Endothelial cell of umbilical vein (primary cell): ENCODE results near the gene ALPK1. TPM values are rescaled to one million over a fixed set of nuclear protein-coding genes. Genes with fewer than 3 reads are reported as not detected.

Source experiments
- BruUV-seq: library from RNA; stranded (reverse); fragments of 400-500 nt; replicated peaks from 2 replicates; lab custom pipeline; 2021; lab: Mats Ljungman, UMichigan
- CTCF ChIA-PET: fragments of 300-600, 350-600 bp; sonication (Branson Sonifier 250); formaldehyde crosslinking; loops from one replicate; lab custom pipeline; 2021; ENCODE audit warnings: antibody characterized with exemption, inconsistent platforms; lab: Charles Lee
- POLR2A ChIA-PET: fragments of 300-600, 350-600 bp; sonication (Branson Sonifier 250); formaldehyde crosslinking; loops from one replicate; lab custom pipeline; 2021; ENCODE audit warnings: antibody characterized with exemption, inconsistent platforms; lab: Charles Lee
- DNase-seq: peaks from one replicate; pipeline ENCODE4 v3.0.0-alpha.2; 2011; ENCODE audit warnings: low read depth, low spot score
- FAIRE-seq: peaks from 2 replicates; lab custom pipeline; 2011; peaks lifted over from hg19 to GRCh38; lab: Jason Lieb, UNC
- H2AFZ ChIP-seq: 2 replicates; pipeline ENCODE4 v1.6.0; 2012; ENCODE audit warnings: low read depth, low read length, control low read depth, inconsistent platforms
- H3K27ac ChIP-seq: 2 replicates; pipeline ENCODE4 v1.5.1; 2011; ENCODE audit warnings: low read depth, mild to moderate bottlenecking, control low read depth, low read length, moderate library complexity; ENCODE audit not compliant: insufficient read depth
- H3K27me3 ChIP-seq, 2 experiments: 2 replicates each; pipeline versions ENCODE4 v1.6.0 to v1.6.1; 2011; ENCODE audit warnings: low read length in 2 of 2, mixed read lengths in 1 of 2; ENCODE audit not compliant: control insufficient read depth in 2 of 2, insufficient read depth in 2 of 2
- H3K36me3 ChIP-seq, 2 experiments: 2 replicates in 1 of 2; 3 replicates in 1 of 2; pipeline ENCODE4 v1.5.1; 2011; ENCODE audit warnings: low read length in 2 of 2, mild to moderate bottlenecking in 1 of 2, moderate library complexity in 1 of 2; ENCODE audit not compliant: control insufficient read depth in 2 of 2, insufficient read depth in 2 of 2; ENCODE audit errors: extremely low read depth in 1 of 2
- H3K4me1 ChIP-seq: 3 replicates; pipeline ENCODE4 v1.5.1; 2011; ENCODE audit warnings: mild to moderate bottlenecking, low read length; ENCODE audit not compliant: control insufficient read depth, insufficient read depth; ENCODE audit errors: extremely low read depth
- H3K4me2 ChIP-seq: 2 replicates; pipeline ENCODE4 v1.6.1; 2011; ENCODE audit warnings: low read length, control low read depth, mixed read lengths; ENCODE audit not compliant: insufficient read depth
- H3K4me3 ChIP-seq, 3 experiments: fragments of 200-600 bp in 1 of 3; sonication (generic), shearing (Covaris generic) in 1 of 3; replicated peaks in 1 of 3; 2 replicates each; pipeline ENCODE4 v1.5.1; 2011 to 2016; ENCODE audit warnings: control low read depth in 3 of 3, low read length in 3 of 3, mild to moderate bottlenecking in 2 of 3, inconsistent platforms in 1 of 3, low read depth in 1 of 3, moderate library complexity in 1 of 3; ENCODE audit not compliant: insufficient read depth in 1 of 3
- H3K79me2 ChIP-seq: 2 replicates; pipeline ENCODE4 v1.6.0; 2012; ENCODE audit warnings: low read length, inconsistent platforms; ENCODE audit not compliant: control insufficient read depth, insufficient read depth
- H3K9ac ChIP-seq: replicated peaks from 2 replicates; pipeline ENCODE3; 2011; ENCODE audit warnings: low read length, control low read depth; ENCODE audit not compliant: insufficient read depth; ENCODE audit errors: extremely low read depth
- H3K9me1 ChIP-seq: replicated peaks from 3 replicates; pipeline ENCODE4 v1.6.0; 2011; ENCODE audit warnings: mild to moderate bottlenecking, low read length; ENCODE audit not compliant: control insufficient read depth, insufficient read depth; ENCODE audit errors: extremely low read depth
- H3K9me3 ChIP-seq: replicated peaks from 2 replicates; pipeline ENCODE4 v1.5.1; 2012; ENCODE audit warnings: low read length, inconsistent platforms; ENCODE audit not compliant: control insufficient read depth, insufficient read depth
- H4K20me1 ChIP-seq: replicated peaks from 2 replicates; pipeline ENCODE3; 2011; ENCODE audit warnings: mild to moderate bottlenecking, low read length; ENCODE audit not compliant: control insufficient read depth, insufficient read depth; ENCODE audit errors: extremely low read depth
- CTCF ChIP-seq, 2 donors: IDR thresholded peaks; 1 replicate in 1 of 2; 2 replicates in 1 of 2; pipeline ENCODE4 v1.5.1; 2011; ENCODE audit warnings: low read length in 2 of 2, mild to moderate bottlenecking in 2 of 2, moderate library complexity in 2 of 2, control low read depth in 1 of 2, inconsistent platforms in 1 of 2, low read depth in 1 of 2; ENCODE audit not compliant: insufficient read depth in 1 of 2; ENCODE audit errors: extremely low read depth in 1 of 2
- FOS ChIP-seq: IDR thresholded peaks from 2 replicates; pipeline ENCODE4 v1.6.1; 2011; ENCODE audit warnings: mild to moderate bottlenecking, low read length, moderate library complexity, borderline replicate concordance; ENCODE audit not compliant: insufficient read depth
- GATA2 ChIP-seq: IDR thresholded peaks from 2 replicates; pipeline ENCODE4 v1.7.0; 2011; ENCODE audit warnings: low read depth, mild to moderate bottlenecking, moderate library complexity, mixed read lengths, low read length; ENCODE audit not compliant: insufficient read length, insufficient read depth
- JUN ChIP-seq: IDR thresholded peaks from 2 replicates; pipeline ENCODE4 v1.6.1; 2011; ENCODE audit warnings: borderline replicate concordance, low read depth; ENCODE audit not compliant: insufficient read length, insufficient read depth
- MAX ChIP-seq: IDR thresholded peaks from 2 replicates; pipeline ENCODE4 v1.6.1; 2011; ENCODE audit not compliant: insufficient read depth, insufficient read length
- MYC ChIP-seq: IDR thresholded peaks from one replicate; pipeline ENCODE4 v1.6.1; 2011; ENCODE audit warnings: mild to moderate bottlenecking, low read depth, low read length
- POLR2A ChIP-seq: IDR thresholded peaks from 2 replicates; pipeline ENCODE4 v1.6.1; 2012; ENCODE audit warnings: low read depth, mild to moderate bottlenecking, control low read depth, low read length
- dilution Hi-C: fragments of 300-500 bp; cut with MboI; formaldehyde crosslinking; loops from one replicate; pipeline ENCODE4 v1.15.0; 2019; ENCODE audit warnings: low sequenced_read_pairs; ENCODE audit not compliant: extremely low pct_ligation_motif_present
- intact Hi-C: fragments of 100-400 bp; cut with micrococcal nuclease; formaldehyde crosslinking; loops from one replicate; pipeline ENCODE4 v1.10.0; 2022
- polyA plus RNA-seq, 4 experiments: library from polyadenylated mRNA; depleted of rRNA in 3 of 4; stranded (reverse) in 3 of 4; unstranded in 1 of 4; fragments of >200 nt; gene quantifications; 2 replicates each; pipeline versions ENCODE4 v1.2.1 to v1.2.3, GENCODE V29; 2011 to 2012; ENCODE audit warnings: missing spikeins in 1 of 4
- total RNA-seq: library from RNA; stranded (reverse); gene quantifications from 2 replicates; pipeline ENCODE4 v1.2.3, GENCODE V29; 2021

The ALPK1 gene
- total and polyA plus RNA-seq, 2 donors (not counting 3 experiments of a cell fraction or from before 2014, with no cell fraction given), result 1.4 to 5.5 TPM

- FAIRE-seq, result no peak
- Histone ChIP-seq H2AFZ (no peak overlapping the region), H3K79me2 (peaks cover 40% of the 10 kb centered on the region), H3K27me3 (no peaks in the 10 kb centered on the region), H4K20me1 (no peaks in the 10 kb centered on the region), H3K4me2 (no peak overlapping the region), H3K9ac (no peak overlapping the region), H3K36me3 (peaks cover 2 to 4% of the 10 kb centered on the region in 2 experiments), H3K9me1 (no peaks in the 10 kb centered on the region), H3K4me1 (peaks cover 12% of the 10 kb centered on the region), H3K4me3 (no peak overlapping the region), H3K27ac (no peak overlapping the region), H3K9me3 (no peaks in the 10 kb centered on the region)
- dilution Hi-C loops (no loop called here), intact Hi-C loops (no loop called here)
- CTCF ChIA-PET, result interaction anchor here (1.6 to 2.6 kb wide), 2 partner anchors 12 kb away, joined by 4 to 13 read pairs; no protein-coding TSS in a partner anchor
- no peak for DNase-seq
- BruUV-seq, result no TSS peak
- no peak for TF ChIP-seq CTCF (IDR thresholded peaks at IDR 0.05; ENCODE audit: extremely low read depth in 1 of 2, insufficient read depth in 1 of 2, low read depth in 1 of 2, low read length in 2 of 2)
- TF ChIP-seq MAX, result no peak
- TF ChIP-seq FOS, result no peak
- TF ChIP-seq JUN, result no peak
- TF ChIP-seq MYC, result no peak
- no peak for TF ChIP-seq GATA2
- TF ChIP-seq POLR2A, result no peak
- POLR2A ChIA-PET, result no interaction called here
Observed at GRCh38 chr4:112279025-112279881, 17.9 kb upstream of the ALPK1 start.
